Measurements from ENCODE around the gene ZNF66.

- TF ChIP-seq, protein P1, sequence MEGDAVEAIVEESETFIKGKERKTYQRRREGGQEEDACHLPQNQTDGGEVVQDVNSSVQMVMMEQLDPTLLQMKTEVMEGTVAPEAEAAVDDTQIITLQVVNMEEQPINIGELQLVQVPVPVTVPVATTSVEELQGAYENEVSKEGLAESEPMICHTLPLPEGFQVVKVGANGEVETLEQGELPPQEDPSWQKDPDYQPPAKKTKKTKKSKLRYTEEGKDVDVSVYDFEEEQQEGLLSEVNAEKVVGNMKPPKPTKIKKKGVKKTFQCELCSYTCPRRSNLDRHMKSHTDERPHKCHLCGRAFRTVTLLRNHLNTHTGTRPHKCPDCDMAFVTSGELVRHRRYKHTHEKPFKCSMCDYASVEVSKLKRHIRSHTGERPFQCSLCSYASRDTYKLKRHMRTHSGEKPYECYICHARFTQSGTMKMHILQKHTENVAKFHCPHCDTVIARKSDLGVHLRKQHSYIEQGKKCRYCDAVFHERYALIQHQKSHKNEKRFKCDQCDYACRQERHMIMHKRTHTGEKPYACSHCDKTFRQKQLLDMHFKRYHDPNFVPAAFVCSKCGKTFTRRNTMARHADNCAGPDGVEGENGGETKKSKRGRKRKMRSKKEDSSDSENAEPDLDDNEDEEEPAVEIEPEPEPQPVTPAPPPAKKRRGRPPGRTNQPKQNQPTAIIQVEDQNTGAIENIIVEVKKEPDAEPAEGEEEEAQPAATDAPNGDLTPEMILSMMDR (IDR thresholded peaks at IDR 0.05; ENCODE audit: low read length), result no peak
- TF ChIP-seq EZH2 (IDR thresholded peaks at IDR 0.05; ENCODE audit: borderline replicate concordance, low read length), result no peak
Measured at GRCh38 chr19:20787786-20788185, 11.7 kb downstream of the ZNF66 start.

Measured in OCI-LY1 (cell line).